HepG2 (cell line): Measurements from ENCODE around the gene IRGM. TPM values are rescaled to one million over a fixed set of nuclear protein-coding genes. Genes with fewer than 3 reads are reported as not detected.
"Not testable (repeated sequence)": the region's sequence is repeated elsewhere in the genome, so short reads cannot be mapped to it uniquely, and the experiment has no call there.

Source experiments
- ATAC-seq: fragments of 200-7000 bp; cut with Tn5 transposase; 3 replicates; pipeline ENCODE4 v1.9.1; 2020; ENCODE audit warnings: mild to moderate bottlenecking, moderate library complexity
- BruUV-seq: library from RNA; stranded (reverse); fragments of 400-500 nt; replicated peaks from 2 replicates; lab custom pipeline; 2021; lab: Mats Ljungman, UMichigan
- CTCF ChIA-PET: fragments of 300-600 bp; formaldehyde crosslinking; extraction: SDS; loops from one replicate; lab custom pipeline; 2021; ENCODE audit warnings: low total read pairs, inconsistent platforms, low intra/inter-chr PET ratio; lab: Yijun Ruan, JAX
- POLR2A ChIA-PET: fragments of 350-600 bp; sonication (Branson Sonifier 250); formaldehyde crosslinking; loops from one replicate; lab custom pipeline; 2020; ENCODE audit warnings: antibody characterized with exemption, inconsistent platforms; lab: Yijun Ruan, JAX
- DNase-seq: peaks from one replicate; pipeline ENCODE4 v3.0.0-alpha.2; 2015; ENCODE audit warnings: low spot score
- FAIRE-seq: peaks from 3 replicates; lab custom pipeline; 2011; peaks lifted over from hg19 to GRCh38; lab: Jason Lieb, UNC
- H2AFZ ChIP-seq: one replicate; pipeline ENCODE4 v1.6.1; 2011; ENCODE audit warnings: low read length, inconsistent platforms
- H3K27ac ChIP-seq: fragments of 300-600 bp; 3 replicates; pipeline ENCODE4 v1.8.0; 2011; ENCODE audit warnings: mixed run types, mild to moderate bottlenecking, mixed read lengths, low read length, inconsistent platforms; ENCODE audit not compliant: insufficient read depth; ENCODE audit errors: extremely low read length
- H3K27me3 ChIP-seq, 2 experiments: fragments of 200-600 bp in 1 of 2; 2 replicates in 1 of 2; 3 replicates in 1 of 2; pipeline versions ENCODE4 v1.6.0 to v1.8.0; 2011; ENCODE audit warnings: low read length in 2 of 2, mild to moderate bottlenecking in 2 of 2, moderate library complexity in 2 of 2, inconsistent platforms in 1 of 2; ENCODE audit not compliant: insufficient read depth in 2 of 2, control insufficient read depth in 1 of 2
- H3K36me3 ChIP-seq, 2 experiments: fragments of 200-600 bp in 1 of 2; replicated peaks in 1 of 2; 2 replicates in 1 of 2; 3 replicates in 1 of 2; pipeline versions ENCODE4 v1.5.1 to v1.8.0; 2011; ENCODE audit warnings: low read length in 2 of 2, inconsistent platforms in 1 of 2; ENCODE audit not compliant: insufficient read depth in 2 of 2, control insufficient read depth in 1 of 2
- H3K4me1 ChIP-seq: 2 replicates; pipeline ENCODE4 v1.5.1; 2012; ENCODE audit warnings: low read length, inconsistent platforms; ENCODE audit not compliant: insufficient read depth
- H3K4me2 ChIP-seq: 2 replicates; pipeline ENCODE4 v1.6.0; 2011; ENCODE audit warnings: low read depth, low read length, inconsistent platforms
- H3K4me3 ChIP-seq, 3 experiments: fragments of 200-600 bp in 1 of 3; sonication (generic), shearing (Covaris generic) in 1 of 3; replicated peaks in 1 of 3; 2 replicates each; pipeline ENCODE4 v1.5.1; 2011 to 2016; ENCODE audit warnings: low read length in 3 of 3, inconsistent platforms in 2 of 3, low read depth in 2 of 3, mild to moderate bottlenecking in 2 of 3, control low read depth in 1 of 3, mixed read lengths in 1 of 3; ENCODE audit not compliant: insufficient read depth in 1 of 3
- H3K79me2 ChIP-seq: one replicate; pipeline ENCODE4 v1.6.1; 2011; ENCODE audit warnings: low read length, inconsistent platforms; ENCODE audit not compliant: insufficient read depth
- H3K9ac ChIP-seq: 2 replicates; pipeline ENCODE4 v1.6.0; 2011; ENCODE audit warnings: mild to moderate bottlenecking, low read depth, low read length, inconsistent platforms; ENCODE audit not compliant: insufficient read depth
- H3K9me3 ChIP-seq: 2 replicates; pipeline ENCODE4 v1.5.1; 2012; ENCODE audit warnings: mild to moderate bottlenecking, low read length
- H4K20me1 ChIP-seq: 2 replicates; pipeline ENCODE4 v1.6.0; 2011; ENCODE audit warnings: inconsistent platforms, mild to moderate bottlenecking, low read length, moderate library complexity; ENCODE audit not compliant: insufficient read depth
- ADNP ChIP-seq: sonication (generic); formaldehyde crosslinking; IDR thresholded peaks from 2 replicates; pipeline ENCODE4 v1.4.0; 2020; ENCODE audit warnings: missing genetic modification reagents
- CC2D1A ChIP-seq: sonication (generic); formaldehyde crosslinking; IDR thresholded peaks from 2 replicates; pipeline ENCODE4 v1.8.1; 2023; ENCODE audit warnings: mild to moderate bottlenecking, missing genetic modification reagents
- CCAR2 ChIP-seq: fragments of 200-400 bp; formaldehyde crosslinking; optimal IDR thresholded peaks from 2 replicates; pipeline ENCODE3; 2018; ENCODE audit warnings: low read depth, mild to moderate bottlenecking, low read length, moderate library complexity
- FOSL2 ChIP-seq: sonication (generic); formaldehyde crosslinking; IDR thresholded peaks from 2 replicates; pipeline ENCODE4 v1.4.0; 2020; ENCODE audit warnings: missing genetic modification reagents
- HNRNPL ChIP-seq: fragments of 200-400 bp; formaldehyde crosslinking; IDR thresholded peaks from 2 replicates; pipeline ENCODE4 v1.6.1; 2017; ENCODE audit warnings: mild to moderate bottlenecking, low read depth, low read length
- MYPOP ChIP-seq: sonication (generic); formaldehyde crosslinking; IDR thresholded peaks from 2 replicates; pipeline ENCODE4 v1.8.1; 2023; ENCODE audit warnings: mild to moderate bottlenecking, moderate library complexity, missing genetic modification reagents
- YY1 ChIP-seq: IDR thresholded peaks from 2 replicates; pipeline ENCODE4 v1.6.1; 2011; ENCODE audit warnings: low read length, low read depth, moderate library complexity, mild to moderate bottlenecking; ENCODE audit not compliant: insufficient read depth, insufficient replicate concordance
- ZNF644 ChIP-seq: IDR thresholded peaks from 2 replicates; pipeline ENCODE4 v1.6.1; 2016; ENCODE audit warnings: low read depth
- ZNF737 ChIP-seq: sonication (generic); formaldehyde crosslinking; IDR thresholded peaks from 2 replicates; pipeline ENCODE4 v1.5.0; 2020; ENCODE audit warnings: missing genetic modification reagents, mild to moderate bottlenecking, borderline replicate concordance
- WGBS: methylation state at CpG from one replicate; pipeline ENCODE4 v1.1.6; 2017; ENCODE audit warnings: low lambda C conversion rate; 5-methylcytosine and 5-hydroxymethylcytosine counted together
- in situ Hi-C: cut with HindIII; loops from 2 replicates; pipeline ENCODE4 v1.10.0; 2017; ENCODE audit warnings: low pct_unique_long_range_greater_than_20kb; ENCODE audit not compliant: extremely low pct_ligation_motif_present
- intact Hi-C: fragments of 100-400 bp; cut with micrococcal nuclease; formaldehyde crosslinking; loops from one replicate; pipeline ENCODE4 v1.10.0; 2022; ENCODE audit not compliant: unreplicated experiment
- polyA plus RNA-seq, 8 experiments: library from polyadenylated mRNA; depleted of rRNA in 3 of 8; stranded (reverse) in 7 of 8; unstranded in 1 of 8; fragments of >200 nt; fragmentation: Illumina TruSeq in 4 of 8; extraction: Trizol in 4 of 8; gene quantifications; 2 replicates each; pipeline versions ENCODE4 v1.2.1 to v1.2.3, GENCODE V29; 2011 to 2016; ENCODE audit warnings: low read depth in 4 of 8, missing spikeins in 1 of 8, mixed read lengths in 1 of 8; ENCODE audit not compliant: insufficient read depth in 1 of 8
- total RNA-seq, 5 experiments: library from RNA; depleted of rRNA; stranded (reverse); fragments of >200 nt; fragmentation: Illumina TruSeq; extraction: Trizol; gene quantifications; 2 replicates each; pipeline ENCODE4 v1.2.3, GENCODE V29; 2016; ENCODE audit warnings: low read depth in 1 of 5

IRGM gene
- total and polyA plus RNA-seq, 2 of the 13 experiments (the other 11 are each of a cell fraction or from before 2014, with no cell fraction given) = not detected

- TF ChIP-seq FOSL2 (CRISPR knock-in tag) = no peak
- TF ChIP-seq, all 625 proteins: peak for 0
These were observed 4.7 kb downstream of the IRGM start (continued) for GRCh38 chr5:150851039-150851438.

- POLR2A ChIA-PET = no interaction called here
- no peaks in the 10 kb centered on the region for H3K4me1 ChIP-seq
- no peak overlapping the region for H3K9ac ChIP-seq
- no peak overlapping the region for H2AFZ ChIP-seq
- CTCF ChIA-PET = no interaction called here
- FAIRE-seq = no peak
- peaks cover 0 to 4% of the 10 kb centered on the region in 2 experiments; a peak in 1 of 5 replicates for H3K27me3 ChIP-seq
- in situ Hi-C loops (no loop called here), intact Hi-C loops (no loop called here)
- no peaks in the 10 kb centered on the region for H3K79me2 ChIP-seq
- no TSS peak for BruUV-seq
- no peak for DNase-seq
- peak overlapping the region in 1 of 3 experiments; percentile 2; a peak in 1 of 6 replicates for H3K4me3 ChIP-seq
- H3K9me3 ChIP-seq = no peaks in the 10 kb centered on the region
- 20% methylated on average over 2 of the region's 2 CpGs for WGBS
- no peaks in the 10 kb centered on the region for H4K20me1 ChIP-seq
- no peak for ATAC-seq
- H3K4me2 ChIP-seq = no peak overlapping the region; the same call in 1 of the 2 replicates
- TF ChIP-seq ZNF737 = no peak
- no peak for TF ChIP-seq ZNF644 (CRISPR knock-in tag)
- TF ChIP-seq MYPOP = no peak
- no peak for TF ChIP-seq HNRNPL
- TF ChIP-seq CC2D1A (CRISPR knock-in tag) = no peak
- TF ChIP-seq ADNP (CRISPR knock-in tag) = no peak
- no peak for TF ChIP-seq CCAR2
- no peak for TF ChIP-seq YY1
- H3K36me3 ChIP-seq = no peaks in the 10 kb centered on the region
- H3K27ac ChIP-seq = no peak overlapping the region
These were observed 7.2 kb downstream of the IRGM start for GRCh38 chr5:150853561-150853960.

GRCh38 chr5:150856700-150857099, 10.4 kb downstream of the IRGM start:
- ATAC-seq, H3K9ac ChIP-seq, intact Hi-C loops, H3K9me3 ChIP-seq, H3K27me3 ChIP-seq, POLR2A ChIA-PET, in situ Hi-C loops, H3K4me3 ChIP-seq, H3K27ac ChIP-seq, H4K20me1 ChIP-seq, H3K36me3 ChIP-seq, CTCF ChIA-PET, BruUV-seq, DNase-seq, H2AFZ ChIP-seq, H3K79me2 ChIP-seq, FAIRE-seq, H3K4me2 ChIP-seq: not testable (repeated sequence)
- 42% methylated on average over 3 of the region's 3 CpGs for WGBS
- H3K4me1 ChIP-seq = peaks cover 18% of the 10 kb centered on the region
